SIG-M5 treated with dmso at 0.1 percent for 504 hours (cell line): ENCODE data around the gene KMO.

Experiments used
- DNase-seq: peaks from one replicate; lab custom pipeline; 2025; ENCODE audit not compliant: unreplicated experiment; lab: John Stamatoyannopoulos, UW

The KMO gene

GRCh38 chr1:241536969-241537368 is 4.8 kb downstream of the KMO start:
- DNase-seq = no peak

- peak; percentile 58 for DNase-seq
Measured at GRCh38 chr1:241542199-241542907, 10.2 kb downstream of the KMO start.

- DNase-seq = no peak
Measured at GRCh38 chr1:241548008-241548407, 15.8 kb downstream of the KMO start.

- no peak for DNase-seq
Measured at GRCh38 chr1:241550318-241550717, 18.1 kb downstream of the KMO start.

- peak; percentile 90 for DNase-seq
Measured at GRCh38 chr1:241551759-241552638, 19.8 kb downstream of the KMO start.

GRCh38 chr1:241553886-241554592 is 21.9 kb downstream of the KMO start:
- DNase-seq = no peak

GRCh38 chr1:241555526-241555925 is 23.3 kb downstream of the KMO start:
- no peak for DNase-seq

GRCh38 chr1:241557031-241557430 is 24.9 kb downstream of the KMO start:
- no peak for DNase-seq

- no peak for DNase-seq
Measured at GRCh38 chr1:241557551-241558193, 25.5 kb downstream of the KMO start.

GRCh38 chr1:241560146-241560848 is 28.1 kb downstream of the KMO start:
- peak; percentile 63 for DNase-seq

- DNase-seq = no peak
Measured at GRCh38 chr1:241560849-241561187, 28.6 kb downstream of the KMO start.

- DNase-seq = no peak
Measured at GRCh38 chr1:241569848-241570247, 37.7 kb downstream of the KMO start.

GRCh38 chr1:241574154-241574553 is 42.0 kb downstream of the KMO start:
- no peak for DNase-seq

- DNase-seq = peak; percentile 6
Measured at GRCh38 chr1:241579434-241579833, 47.3 kb downstream of the KMO start.

- DNase-seq = no peak
Measured at GRCh38 chr1:241582921-241583321, 50.7 kb downstream of the KMO start.

GRCh38 chr1:241586905-241587512 is 54.8 kb downstream of the KMO start:
- no peak for DNase-seq

GRCh38 chr1:241589521-241589920 is 57.3 kb downstream of the KMO start:
- DNase-seq = peak; percentile 82

- no peak for DNase-seq
Measured at GRCh38 chr1:241590719-241591118, 58.5 kb downstream of the KMO start.

- peak; percentile 21 for DNase-seq
Measured at GRCh38 chr1:241591317-241591716, 59.1 kb downstream of the KMO start.

- no peak for DNase-seq
Measured at GRCh38 chr1:241591736-241592135, 59.6 kb downstream of the KMO start.
